HL-60 (cell line): Measurements from ENCODE around the gene EHD4.

Source experiments
- DNase-seq, 2 experiments: peaks; one replicate each; pipeline ENCODE4 v3.0.0-alpha.2; 2010 to 2020; ENCODE audit warnings: low read depth in 1 of 2, low spot score in 1 of 2
- H3K27ac ChIP-seq: fragments of 250-450 bp; sonication (Bioruptor Pico); replicated peaks from 2 replicates; pipeline ENCODE4 v1.5.1; 2020; ENCODE audit warnings: mild to moderate bottlenecking, moderate library complexity
- H3K27me3 ChIP-seq: fragments of 250-450 bp; sonication (Bioruptor Pico); 2 replicates; pipeline ENCODE4 v1.5.1; 2021; ENCODE audit warnings: mild to moderate bottlenecking, moderate library complexity; ENCODE audit not compliant: insufficient read depth, poor library complexity, severe bottlenecking
- H3K4me3 ChIP-seq: replicated peaks from 2 replicates; pipeline ENCODE4 v1.5.1; 2011; ENCODE audit warnings: mild to moderate bottlenecking, control low read depth, low read length; ENCODE audit not compliant: insufficient read depth
- GABPA ChIP-seq: IDR thresholded peaks from 2 replicates; pipeline ENCODE4 v1.6.1; 2012; ENCODE audit warnings: low read depth
- POLR2AphosphoS5 ChIP-seq: IDR thresholded peaks from 2 replicates; pipeline ENCODE4 v1.6.1; 2012; ENCODE audit warnings: low read depth
- SPI1 ChIP-seq: IDR thresholded peaks from 2 replicates; pipeline ENCODE4 v1.6.1; 2012; ENCODE audit warnings: low read depth, mild to moderate bottlenecking, borderline replicate concordance
- TF ChIP-seq, protein P1 (sequence below): IDR thresholded peaks from one replicate; pipeline ENCODE4 v1.5.1; 2011; ENCODE audit warnings: low read length, control low read depth, inconsistent platforms; ENCODE audit not compliant: insufficient read depth
- TF ChIP-seq, protein P2 (sequence below): IDR thresholded peaks from 2 replicates; pipeline ENCODE4 v1.6.1; 2012; ENCODE audit warnings: low read depth; ENCODE audit not compliant: insufficient replicate concordance

Gene EHD4

DNA sequence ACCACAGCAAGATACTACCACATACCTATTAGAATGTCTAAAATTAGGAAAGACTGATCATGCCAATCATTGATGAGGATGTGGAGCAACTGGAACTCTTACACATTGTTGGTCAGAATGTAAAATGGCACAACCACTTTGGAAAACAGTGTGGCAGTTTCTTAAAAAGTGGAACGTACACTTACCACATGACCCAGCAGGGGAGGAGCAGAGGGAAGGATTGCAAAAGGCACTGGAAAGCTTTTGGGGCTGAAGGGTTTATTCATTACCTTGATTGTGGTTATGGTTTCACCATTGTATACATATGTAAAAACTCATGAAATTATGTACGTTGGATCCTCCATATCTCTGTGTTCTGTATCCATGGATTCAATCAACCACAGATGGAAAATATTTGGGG, 3.3 kb upstream of the EHD4 start:
- Histone ChIP-seq H3K4me3 (no peak overlapping the region), H3K27me3 (no peaks in the 10 kb centered on the region), H3K27ac (no peak overlapping the region)
- peak in 1 of 2 experiments; percentile 63 for DNase-seq
- TF ChIP-seq, protein P1, sequence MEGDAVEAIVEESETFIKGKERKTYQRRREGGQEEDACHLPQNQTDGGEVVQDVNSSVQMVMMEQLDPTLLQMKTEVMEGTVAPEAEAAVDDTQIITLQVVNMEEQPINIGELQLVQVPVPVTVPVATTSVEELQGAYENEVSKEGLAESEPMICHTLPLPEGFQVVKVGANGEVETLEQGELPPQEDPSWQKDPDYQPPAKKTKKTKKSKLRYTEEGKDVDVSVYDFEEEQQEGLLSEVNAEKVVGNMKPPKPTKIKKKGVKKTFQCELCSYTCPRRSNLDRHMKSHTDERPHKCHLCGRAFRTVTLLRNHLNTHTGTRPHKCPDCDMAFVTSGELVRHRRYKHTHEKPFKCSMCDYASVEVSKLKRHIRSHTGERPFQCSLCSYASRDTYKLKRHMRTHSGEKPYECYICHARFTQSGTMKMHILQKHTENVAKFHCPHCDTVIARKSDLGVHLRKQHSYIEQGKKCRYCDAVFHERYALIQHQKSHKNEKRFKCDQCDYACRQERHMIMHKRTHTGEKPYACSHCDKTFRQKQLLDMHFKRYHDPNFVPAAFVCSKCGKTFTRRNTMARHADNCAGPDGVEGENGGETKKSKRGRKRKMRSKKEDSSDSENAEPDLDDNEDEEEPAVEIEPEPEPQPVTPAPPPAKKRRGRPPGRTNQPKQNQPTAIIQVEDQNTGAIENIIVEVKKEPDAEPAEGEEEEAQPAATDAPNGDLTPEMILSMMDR = no peak
- TF ChIP-seq, protein P2, sequence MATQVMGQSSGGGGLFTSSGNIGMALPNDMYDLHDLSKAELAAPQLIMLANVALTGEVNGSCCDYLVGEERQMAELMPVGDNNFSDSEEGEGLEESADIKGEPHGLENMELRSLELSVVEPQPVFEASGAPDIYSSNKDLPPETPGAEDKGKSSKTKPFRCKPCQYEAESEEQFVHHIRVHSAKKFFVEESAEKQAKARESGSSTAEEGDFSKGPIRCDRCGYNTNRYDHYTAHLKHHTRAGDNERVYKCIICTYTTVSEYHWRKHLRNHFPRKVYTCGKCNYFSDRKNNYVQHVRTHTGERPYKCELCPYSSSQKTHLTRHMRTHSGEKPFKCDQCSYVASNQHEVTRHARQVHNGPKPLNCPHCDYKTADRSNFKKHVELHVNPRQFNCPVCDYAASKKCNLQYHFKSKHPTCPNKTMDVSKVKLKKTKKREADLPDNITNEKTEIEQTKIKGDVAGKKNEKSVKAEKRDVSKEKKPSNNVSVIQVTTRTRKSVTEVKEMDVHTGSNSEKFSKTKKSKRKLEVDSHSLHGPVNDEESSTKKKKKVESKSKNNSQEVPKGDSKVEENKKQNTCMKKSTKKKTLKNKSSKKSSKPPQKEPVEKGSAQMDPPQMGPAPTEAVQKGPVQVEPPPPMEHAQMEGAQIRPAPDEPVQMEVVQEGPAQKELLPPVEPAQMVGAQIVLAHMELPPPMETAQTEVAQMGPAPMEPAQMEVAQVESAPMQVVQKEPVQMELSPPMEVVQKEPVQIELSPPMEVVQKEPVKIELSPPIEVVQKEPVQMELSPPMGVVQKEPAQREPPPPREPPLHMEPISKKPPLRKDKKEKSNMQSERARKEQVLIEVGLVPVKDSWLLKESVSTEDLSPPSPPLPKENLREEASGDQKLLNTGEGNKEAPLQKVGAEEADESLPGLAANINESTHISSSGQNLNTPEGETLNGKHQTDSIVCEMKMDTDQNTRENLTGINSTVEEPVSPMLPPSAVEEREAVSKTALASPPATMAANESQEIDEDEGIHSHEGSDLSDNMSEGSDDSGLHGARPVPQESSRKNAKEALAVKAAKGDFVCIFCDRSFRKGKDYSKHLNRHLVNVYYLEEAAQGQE = no peak
- no peak for TF ChIP-seq GABPA
- no peak for TF ChIP-seq POLR2AphosphoS5
- TF ChIP-seq SPI1 = no peak

DNA sequence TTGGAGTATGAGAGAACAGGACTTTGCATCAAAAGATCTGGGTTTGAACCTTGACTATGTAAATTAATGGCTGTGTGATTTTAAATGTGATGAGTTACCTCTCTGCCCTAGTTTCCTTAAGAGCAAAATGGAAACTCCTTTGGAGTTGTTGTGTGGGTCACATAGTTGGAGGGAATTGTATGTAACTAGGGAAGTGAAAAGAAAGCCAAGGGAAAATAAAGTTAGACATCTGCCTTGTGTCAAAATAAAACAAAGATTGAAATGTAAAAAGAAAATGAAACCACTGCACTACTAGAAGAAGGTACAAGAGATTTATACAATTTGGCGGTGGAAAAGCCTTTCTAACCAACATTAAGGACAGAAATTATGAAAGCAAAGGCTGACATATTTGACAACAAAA, 1.7 kb upstream of the EHD4 start:
- no peak for DNase-seq
- Histone ChIP-seq H3K27me3 (no peaks in the 10 kb centered on the region), H3K4me3 (no peak overlapping the region), H3K27ac (no peak overlapping the region)
- no peak for TF ChIP-seq SPI1
- TF ChIP-seq POLR2AphosphoS5 = no peak
- TF ChIP-seq, protein P2 = no peak
- TF ChIP-seq, protein P1 = no peak
- TF ChIP-seq GABPA = no peak

DNA sequence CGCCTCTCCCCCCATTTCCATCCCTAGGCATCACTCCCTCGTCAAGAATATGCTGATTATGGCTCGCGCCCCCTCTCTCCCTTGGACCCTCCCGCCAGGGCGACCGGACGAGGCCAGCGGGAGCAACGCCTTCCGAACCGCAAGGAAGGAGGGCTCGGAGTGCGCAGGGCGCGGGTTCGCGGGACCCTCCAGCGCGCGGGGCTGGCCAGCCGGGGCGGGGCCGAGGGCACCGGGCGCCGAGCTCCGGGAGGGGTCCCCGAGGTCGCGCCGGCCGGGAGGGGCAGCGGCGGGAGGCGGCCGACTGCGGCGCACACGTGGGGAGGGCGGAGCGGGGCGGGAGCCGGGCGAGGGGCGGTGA, 483 bp downstream of the EHD4 start:
- no peak overlapping the region for H3K27ac ChIP-seq
- H3K4me3 ChIP-seq = peak overlapping the region; percentile 75
- no peaks in the 10 kb centered on the region for H3K27me3 ChIP-seq
- DNase-seq = no peak
- TF ChIP-seq GABPA (no peak), SPI1 (no peak)

DNA sequence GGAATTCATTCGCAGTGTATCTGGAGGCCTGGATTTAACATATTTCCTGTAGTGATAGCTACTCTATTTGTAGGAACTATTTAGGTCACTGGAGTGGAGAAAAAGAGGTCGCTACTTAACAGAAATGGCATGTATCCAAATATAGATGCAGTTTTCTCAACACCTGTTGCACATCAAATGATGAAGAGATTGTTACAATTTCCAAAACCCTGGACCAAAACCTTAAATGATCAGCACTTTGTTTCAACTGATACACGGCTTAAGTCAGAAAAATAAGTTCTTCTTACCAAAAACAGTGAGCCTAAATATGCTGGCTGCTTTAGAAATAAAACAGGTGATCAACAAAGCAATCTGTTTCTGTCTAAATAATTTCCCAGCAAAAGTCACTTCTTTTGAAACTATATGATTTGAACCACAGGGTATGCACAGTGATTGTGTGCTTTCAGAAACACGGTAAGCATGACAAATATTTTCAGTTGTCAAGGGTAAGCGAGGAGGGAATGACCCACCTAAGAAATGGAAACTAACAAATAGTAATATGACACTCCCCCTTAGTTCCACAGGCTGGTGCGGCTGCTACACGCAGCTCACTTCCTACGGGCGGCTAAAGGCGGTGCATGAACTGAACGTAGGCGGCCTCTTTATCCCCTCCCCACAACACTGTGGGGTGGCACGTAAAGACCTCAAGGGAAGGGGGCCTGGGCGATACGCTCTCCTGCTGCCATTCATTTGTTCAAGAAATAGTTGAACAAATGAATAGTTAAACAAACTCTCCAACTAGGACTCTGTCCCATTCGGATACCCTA, 1.1 kb downstream of the EHD4 start:
- TF ChIP-seq, protein P1 = no peak
- TF ChIP-seq GABPA (no peak), POLR2AphosphoS5 (no peak)
- TF ChIP-seq, protein P2 = no peak
- H3K27me3 ChIP-seq = no peaks in the 10 kb centered on the region

More for the DNA sequence above, 1.1 kb downstream of the EHD4 start:
- peak in 1 of 2 experiments; percentile 50 for DNase-seq
- no peak overlapping the region for H3K27ac ChIP-seq
- H3K4me3 ChIP-seq = peak overlapping the region; percentile 75
